ENCODE data around the gene ACO2.

The ACO2 gene

DNA sequence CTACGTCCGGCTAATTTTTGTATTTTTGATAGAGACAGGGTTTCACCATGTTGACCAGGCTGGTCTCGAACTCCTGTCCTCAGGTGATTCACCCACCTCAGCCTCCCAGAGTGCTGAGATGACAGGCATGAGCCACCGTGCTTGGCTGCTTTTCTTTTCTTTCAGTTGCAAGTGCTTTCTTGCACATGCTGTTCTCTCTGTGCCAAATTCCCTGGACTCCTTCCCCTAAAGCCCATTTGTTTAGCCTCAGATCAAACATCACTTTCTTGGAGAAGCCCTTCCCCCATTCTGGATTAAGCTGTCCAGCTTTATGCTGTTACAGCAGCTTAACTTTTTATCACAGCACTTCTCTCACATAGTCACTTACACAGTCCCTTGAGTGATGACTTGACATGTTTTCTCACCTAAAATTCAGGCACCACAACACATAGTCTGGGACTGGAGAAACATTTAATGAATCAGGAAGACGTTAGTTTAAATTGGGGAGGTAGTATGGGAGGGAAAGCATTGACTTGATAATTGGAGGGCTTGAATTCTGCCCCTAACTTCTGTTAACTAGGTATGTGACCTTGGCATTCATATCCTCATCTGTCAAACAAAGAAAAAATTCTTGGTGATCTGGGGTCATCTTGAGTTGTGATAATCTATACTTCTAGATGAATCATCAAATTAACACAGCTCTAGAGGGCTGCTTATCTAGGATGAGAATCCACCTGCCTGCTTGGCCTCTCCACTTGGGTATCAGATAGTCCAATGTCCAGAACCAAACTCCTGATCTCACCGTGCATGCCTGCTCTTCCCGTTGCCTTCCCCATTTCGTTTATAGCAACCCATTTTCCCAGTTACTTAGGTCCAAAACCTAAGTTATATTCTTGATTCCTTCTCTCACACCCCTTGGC is 18.4 kb downstream of the ACO2 start:
- H3K27ac ChIP-seq (ENCODE audit: low read depth, low read length), result no peak overlapping the region
- H3K4me1 ChIP-seq (ENCODE audit: control insufficient read depth, insufficient read depth, low read length), result peaks cover 18% of the 10 kb centered on the region
- H3K27me3 ChIP-seq (ENCODE audit: control insufficient read depth, insufficient read depth, low read length), result no peaks in the 10 kb centered on the region
- no peak overlapping the region for H3K9ac ChIP-seq (ENCODE audit: low read length)
- H3K36me3 ChIP-seq (ENCODE audit: control insufficient read depth, insufficient read depth, low read length), result no peaks in the 10 kb centered on the region
- no peak overlapping the region for H3K4me3 ChIP-seq (ENCODE audit: low read length)

DNA sequence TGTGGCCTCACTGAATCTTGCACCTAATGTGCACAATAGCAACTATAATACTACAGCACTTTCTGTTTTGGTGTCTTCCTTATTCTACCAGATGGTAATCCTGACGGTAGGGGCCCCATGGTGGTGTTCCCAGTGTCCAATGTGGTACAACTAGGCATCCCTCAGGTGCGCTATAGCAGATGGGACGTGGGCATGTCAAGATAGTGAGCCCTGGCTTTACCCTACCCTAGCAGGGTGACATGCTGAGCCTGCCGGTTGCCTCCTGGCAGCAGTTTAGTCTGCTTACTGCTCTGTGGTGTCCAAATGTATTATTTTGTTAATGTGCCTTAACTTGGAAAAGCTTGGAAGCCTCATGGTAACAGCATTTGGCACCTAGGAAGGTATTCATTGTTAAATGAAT is 19.2 kb downstream of the ACO2 start:
- Histone ChIP-seq H3K9ac (ENCODE audit: low read length) (no peak overlapping the region), H3K27ac (ENCODE audit: low read depth, low read length) (no peak overlapping the region), H3K36me3 (ENCODE audit: control insufficient read depth, insufficient read depth, low read length) (no peaks in the 10 kb centered on the region), H3K27me3 (ENCODE audit: control insufficient read depth, insufficient read depth, low read length) (no peaks in the 10 kb centered on the region), H3K4me1 (ENCODE audit: control insufficient read depth, insufficient read depth, low read length) (peaks cover 18% of the 10 kb centered on the region), H3K4me3 (ENCODE audit: low read length) (no peak overlapping the region)

GRCh38 chr22:41488596-41489385 is 19.9 kb downstream of the ACO2 start:
- no peak overlapping the region for H3K9ac ChIP-seq (ENCODE audit: low read length)
- peaks cover 18% of the 10 kb centered on the region for H3K4me1 ChIP-seq (ENCODE audit: control insufficient read depth, insufficient read depth, low read length)
- no peak overlapping the region for H3K27ac ChIP-seq (ENCODE audit: low read depth, low read length)
- no peak overlapping the region for H3K4me3 ChIP-seq (ENCODE audit: low read length)
- H3K27me3 ChIP-seq (ENCODE audit: control insufficient read depth, insufficient read depth, low read length), result no peaks in the 10 kb centered on the region
- no peaks in the 10 kb centered on the region for H3K36me3 ChIP-seq (ENCODE audit: control insufficient read depth, insufficient read depth, low read length)

DNA sequence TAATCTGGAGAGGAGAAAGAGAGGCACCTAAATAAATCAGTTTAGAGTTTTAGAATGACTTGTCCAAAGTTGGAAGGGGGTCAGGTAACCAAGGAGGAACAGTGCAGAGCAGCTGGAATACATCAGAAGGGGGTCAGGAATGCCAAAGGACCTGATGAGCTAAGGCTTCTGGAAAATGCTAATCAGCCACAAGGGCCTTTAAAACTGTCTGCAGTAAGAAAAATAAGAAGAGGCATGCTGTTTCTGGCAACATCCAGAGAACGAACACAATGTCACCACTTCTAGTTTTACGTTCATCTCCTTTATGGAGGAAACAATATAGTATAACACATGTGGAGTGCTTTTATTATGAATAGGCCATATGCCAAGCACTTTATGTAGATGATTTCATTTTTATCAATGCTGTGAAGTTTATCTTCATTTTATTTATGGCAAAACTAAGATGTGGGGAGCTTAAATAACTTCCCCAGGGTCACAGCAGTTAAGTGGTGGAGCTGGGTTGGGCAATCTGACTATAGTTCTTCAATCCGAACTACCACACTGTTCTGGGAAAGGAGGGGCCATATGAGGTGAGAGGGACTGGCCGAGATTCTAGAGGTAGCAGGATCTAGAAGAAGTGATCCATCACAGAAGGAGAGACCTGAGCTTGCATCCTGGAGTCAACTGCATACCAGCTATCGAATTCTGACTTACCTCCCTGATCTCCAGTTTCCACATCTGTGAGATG is 22.6 kb downstream of the ACO2 start:
- H3K36me3 ChIP-seq (ENCODE audit: control insufficient read depth, insufficient read depth, low read length), result peaks cover 2% of the 10 kb centered on the region
- no peak overlapping the region for H3K4me3 ChIP-seq (ENCODE audit: low read length)
- no peaks in the 10 kb centered on the region for H3K27me3 ChIP-seq (ENCODE audit: control insufficient read depth, insufficient read depth, low read length)
- H3K4me1 ChIP-seq (ENCODE audit: control insufficient read depth, insufficient read depth, low read length), result peaks cover 18% of the 10 kb centered on the region
- peak overlapping the region; percentile 59 for H3K27ac ChIP-seq (ENCODE audit: low read depth, low read length)
- H3K9ac ChIP-seq (ENCODE audit: low read length), result no peak overlapping the region

DNA sequence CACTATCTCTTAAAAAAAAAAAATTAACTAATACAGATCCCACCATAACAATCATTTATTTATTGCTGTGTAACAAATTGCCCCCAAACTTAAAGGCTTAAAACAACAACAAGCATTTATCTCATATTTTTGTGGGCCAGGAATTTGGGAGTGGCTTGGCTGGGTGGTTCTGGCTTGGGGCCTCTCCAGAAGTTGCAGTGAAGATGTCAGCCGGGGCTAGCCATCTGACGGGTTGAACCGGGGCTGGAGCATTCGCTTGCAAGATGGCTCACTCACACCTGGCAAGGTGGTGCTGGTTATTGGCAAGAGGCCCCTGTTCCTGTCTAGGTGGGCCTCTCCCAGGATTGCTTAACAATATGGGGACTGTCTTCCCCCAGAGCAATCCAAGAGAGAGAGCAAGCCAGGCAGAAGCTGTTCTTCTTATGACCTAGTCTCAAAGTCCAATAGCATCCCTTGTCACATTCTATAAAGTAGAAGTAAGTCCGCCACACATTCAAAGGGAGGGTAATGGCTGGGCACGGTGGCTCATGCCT is 29.5 kb downstream of the ACO2 start:
- Histone ChIP-seq H3K9ac (ENCODE audit: low read length) (no peak overlapping the region), H3K4me3 (ENCODE audit: low read length) (no peak overlapping the region), H3K27me3 (ENCODE audit: control insufficient read depth, insufficient read depth, low read length) (no peaks in the 10 kb centered on the region), H3K4me1 (ENCODE audit: control insufficient read depth, insufficient read depth, low read length) (no peaks in the 10 kb centered on the region), H3K36me3 (ENCODE audit: control insufficient read depth, insufficient read depth, low read length) (peaks cover 11% of the 10 kb centered on the region), H3K27ac (ENCODE audit: low read depth, low read length) (no peak overlapping the region)

DNA sequence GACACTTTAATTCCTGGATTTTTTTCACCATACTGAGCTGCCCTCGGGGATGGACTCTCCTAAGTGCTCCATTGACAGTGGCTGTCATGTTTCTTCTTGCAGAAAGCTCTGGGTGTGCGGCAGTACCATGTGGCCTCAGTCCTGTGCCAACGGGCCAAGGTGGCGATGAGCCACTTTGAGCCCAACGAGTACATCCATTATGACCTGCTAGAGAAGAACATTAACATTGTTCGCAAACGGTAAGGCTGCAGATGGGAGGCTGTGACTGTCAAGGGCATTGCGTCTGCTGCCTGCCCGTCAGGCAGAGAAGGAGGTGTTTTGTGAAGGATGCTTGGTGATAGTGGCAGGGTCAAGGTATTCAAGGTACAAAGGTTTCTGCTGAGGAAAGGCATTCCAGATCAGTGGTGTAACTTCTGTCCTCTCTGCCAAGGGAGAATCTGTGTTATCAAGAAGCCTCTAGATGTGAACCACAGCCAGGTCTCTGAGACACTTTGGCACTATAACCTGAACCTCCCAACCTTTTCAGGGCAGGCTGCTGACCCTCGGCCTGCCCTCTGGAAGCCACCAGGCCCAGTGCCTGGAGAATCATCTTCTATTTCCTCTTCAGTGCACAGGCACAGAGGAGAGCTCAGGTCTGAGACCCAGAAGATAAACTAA is 30.8 kb downstream of the ACO2 start:
- H3K27ac ChIP-seq (ENCODE audit: low read depth, low read length), result no peak overlapping the region
- H3K36me3 ChIP-seq (ENCODE audit: control insufficient read depth, insufficient read depth, low read length), result peaks cover 16% of the 10 kb centered on the region
- no peaks in the 10 kb centered on the region for H3K4me1 ChIP-seq (ENCODE audit: control insufficient read depth, insufficient read depth, low read length)
- H3K9ac ChIP-seq (ENCODE audit: low read length), result no peak overlapping the region
- H3K4me3 ChIP-seq (ENCODE audit: low read length), result no peak overlapping the region
- H3K27me3 ChIP-seq (ENCODE audit: control insufficient read depth, insufficient read depth, low read length), result no peaks in the 10 kb centered on the region

GRCh38 chr22:41500303-41500702 is 31.4 kb downstream of the ACO2 start:
- Histone ChIP-seq H3K36me3 (ENCODE audit: control insufficient read depth, insufficient read depth, low read length) (peaks cover 19% of the 10 kb centered on the region), H3K27ac (ENCODE audit: low read depth, low read length) (no peak overlapping the region), H3K4me3 (ENCODE audit: low read length) (no peak overlapping the region), H3K4me1 (ENCODE audit: control insufficient read depth, insufficient read depth, low read length) (no peaks in the 10 kb centered on the region), H3K27me3 (ENCODE audit: control insufficient read depth, insufficient read depth, low read length) (no peaks in the 10 kb centered on the region), H3K9ac (ENCODE audit: low read length) (no peak overlapping the region)

GRCh38 chr22:41501209-41501608 is 32.3 kb downstream of the ACO2 start:
- Histone ChIP-seq H3K9ac (ENCODE audit: low read length) (no peak overlapping the region), H3K4me3 (ENCODE audit: low read length) (no peak overlapping the region), H3K4me1 (ENCODE audit: control insufficient read depth, insufficient read depth, low read length) (no peaks in the 10 kb centered on the region), H3K27me3 (ENCODE audit: control insufficient read depth, insufficient read depth, low read length) (no peaks in the 10 kb centered on the region), H3K36me3 (ENCODE audit: control insufficient read depth, insufficient read depth, low read length) (peaks cover 19% of the 10 kb centered on the region), H3K27ac (ENCODE audit: low read depth, low read length) (no peak overlapping the region)

DNA sequence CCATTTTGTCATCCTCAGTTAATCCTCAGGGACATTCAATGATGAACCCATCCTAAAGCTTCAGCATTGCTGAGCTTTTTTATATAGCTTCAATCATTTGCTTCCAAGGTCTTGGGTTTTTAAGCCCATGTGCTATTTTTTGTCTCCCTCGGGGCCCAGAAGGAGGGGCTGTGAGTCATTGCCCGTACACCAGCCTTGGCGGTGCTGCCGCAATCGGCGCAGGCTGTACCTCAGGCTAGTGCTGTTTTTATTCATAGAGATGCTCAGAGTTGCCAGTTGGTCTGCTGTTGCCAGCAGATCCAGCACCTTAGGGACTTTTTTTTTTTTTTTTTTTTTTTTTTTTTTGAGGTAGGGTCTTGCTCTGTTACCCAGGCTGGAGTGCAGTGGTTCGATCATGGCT is 35.5 kb downstream of the ACO2 start:
- peaks cover 31% of the 10 kb centered on the region for H3K36me3 ChIP-seq (ENCODE audit: control insufficient read depth, insufficient read depth, low read length)
- no peaks in the 10 kb centered on the region for H3K4me1 ChIP-seq (ENCODE audit: control insufficient read depth, insufficient read depth, low read length)
- H3K27ac ChIP-seq (ENCODE audit: low read depth, low read length), result no peak overlapping the region
- H3K9ac ChIP-seq (ENCODE audit: low read length), result no peak overlapping the region
- H3K4me3 ChIP-seq (ENCODE audit: low read length), result no peak overlapping the region
- no peaks in the 10 kb centered on the region for H3K27me3 ChIP-seq (ENCODE audit: control insufficient read depth, insufficient read depth, low read length)

DNA sequence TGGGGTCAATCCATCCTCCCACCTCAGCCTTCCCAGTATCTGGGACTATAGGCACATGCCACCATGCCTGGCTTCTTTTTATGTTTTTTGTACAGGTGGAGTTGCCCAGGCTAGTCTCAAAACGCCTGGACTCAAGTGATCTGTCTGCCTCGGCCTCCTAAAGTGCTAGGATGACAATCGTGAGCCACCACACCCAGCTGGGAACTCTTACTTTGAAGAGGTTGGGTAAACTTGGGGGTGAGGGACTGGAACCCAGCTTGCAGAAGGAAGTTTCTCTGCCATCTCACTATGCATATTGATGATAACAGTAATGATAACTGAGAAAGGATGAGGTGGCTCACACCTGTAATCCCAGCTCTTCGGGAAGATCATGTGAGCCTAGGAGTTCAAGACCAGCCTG is 35.9 kb downstream of the ACO2 start:
- no peak overlapping the region for H3K9ac ChIP-seq (ENCODE audit: low read length)
- peaks cover 31% of the 10 kb centered on the region for H3K36me3 ChIP-seq (ENCODE audit: control insufficient read depth, insufficient read depth, low read length)
- no peak overlapping the region for H3K4me3 ChIP-seq (ENCODE audit: low read length)
- no peak overlapping the region for H3K27ac ChIP-seq (ENCODE audit: low read depth, low read length)
- no peaks in the 10 kb centered on the region for H3K4me1 ChIP-seq (ENCODE audit: control insufficient read depth, insufficient read depth, low read length)
- no peaks in the 10 kb centered on the region for H3K27me3 ChIP-seq (ENCODE audit: control insufficient read depth, insufficient read depth, low read length)

DNA sequence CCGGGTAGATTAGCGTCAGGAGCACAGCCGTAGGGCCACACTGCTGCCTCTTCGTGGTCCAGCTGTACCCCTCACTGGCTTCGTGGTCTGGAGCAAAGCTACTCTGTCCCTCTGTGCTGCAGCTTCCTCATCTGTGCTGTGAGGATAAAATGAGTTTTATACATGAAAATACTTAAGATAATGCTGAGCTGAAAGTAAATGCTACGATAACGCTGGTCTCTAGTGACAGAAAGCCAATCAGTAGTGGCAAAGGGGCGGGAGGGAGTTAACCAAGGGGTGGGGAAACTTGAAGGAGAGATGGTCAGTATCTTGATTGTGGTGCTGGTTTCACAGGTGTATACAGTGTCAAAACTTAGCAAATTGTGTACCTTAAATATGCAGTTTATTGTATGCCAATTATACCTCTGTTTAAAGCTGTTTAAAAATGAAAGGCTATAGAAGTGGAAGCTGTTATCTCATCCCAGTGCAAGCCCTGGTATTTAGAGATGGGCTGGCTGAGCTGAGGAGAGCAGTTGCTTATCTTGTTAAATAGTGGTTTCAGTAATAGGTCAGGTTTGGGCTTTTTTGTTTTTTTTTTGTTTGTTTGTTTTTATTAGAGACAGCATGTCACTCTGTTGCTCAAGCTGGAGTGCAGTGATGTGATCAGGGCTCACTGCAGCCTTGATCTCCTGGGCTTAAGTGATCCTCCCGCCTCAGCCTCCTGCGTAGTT is 36.7 kb downstream of the ACO2 start:
- no peak overlapping the region for H3K9ac ChIP-seq (ENCODE audit: low read length)
- no peaks in the 10 kb centered on the region for H3K27me3 ChIP-seq (ENCODE audit: control insufficient read depth, insufficient read depth, low read length)
- no peak overlapping the region for H3K4me3 ChIP-seq (ENCODE audit: low read length)
- H3K27ac ChIP-seq (ENCODE audit: low read depth, low read length), result no peak overlapping the region
- H3K4me1 ChIP-seq (ENCODE audit: control insufficient read depth, insufficient read depth, low read length), result no peaks in the 10 kb centered on the region
- H3K36me3 ChIP-seq (ENCODE audit: control insufficient read depth, insufficient read depth, low read length), result peaks cover 31% of the 10 kb centered on the region
